ENCODE measurements around the gene MYO7A. TPM values are rescaled to one million over a fixed set of nuclear protein-coding genes. Genes with fewer than 3 reads are reported as not detected.

MYO7A gene
- total and polyA plus RNA-seq, 2 experiments from 2014 or later, result 1.8 to 5.4 TPM

DNA sequence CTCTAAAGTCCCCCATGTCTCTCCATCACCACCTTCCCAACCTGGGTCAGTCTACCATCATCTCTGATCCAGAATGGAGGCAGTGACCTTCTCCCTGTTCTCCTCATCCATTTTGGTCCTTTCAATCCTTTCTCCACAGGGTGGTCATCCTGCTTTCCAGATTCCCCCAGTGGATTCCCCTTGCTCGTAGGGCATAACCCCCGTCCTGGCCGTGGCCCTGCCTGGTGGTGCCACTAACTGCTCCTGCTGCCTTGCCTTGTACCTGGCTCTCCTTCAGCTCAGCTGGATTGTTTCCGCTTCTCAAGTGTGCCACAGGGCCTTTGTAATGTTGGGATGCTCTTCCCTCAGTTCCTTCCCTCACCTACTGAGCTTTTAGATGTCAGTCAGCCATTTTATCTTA, 81.6 kb downstream of the MYO7A start:
- no peaks in the 10 kb centered on the region for H3K9me2 ChIP-seq (ENCODE audit: insufficient read depth)
- DNase-seq (ENCODE audit: low spot score) (no peak), ATAC-seq (no peak)
- H3K36me3 Mint-ChIP-seq (ENCODE audit: low read depth), result no peaks in the 10 kb centered on the region; the same call in 2 of the 3 replicates
- no peaks in the 10 kb centered on the region for H3K36me3 ChIP-seq (ENCODE audit: insufficient read depth)
- no peak overlapping the region for H3K27ac Mint-ChIP-seq
- H3K4me2 ChIP-seq, result no peak overlapping the region
- H3K27ac ChIP-seq (ENCODE audit: low read depth), result no peak overlapping the region
- H3K9me3 Mint-ChIP-seq, result no peaks in the 10 kb centered on the region; the same call in 1 of the 3 replicates
- no peaks in the 10 kb centered on the region for H4K20me1 ChIP-seq (replicated peaks; ENCODE audit: insufficient read depth)
- no peak overlapping the region for H3K4me3 Mint-ChIP-seq
- no peaks in the 10 kb centered on the region for H3K4me1 ChIP-seq (ENCODE audit: insufficient read depth)
- no peak overlapping the region for H3K4me3 ChIP-seq
- peaks cover 1% of the 10 kb centered on the region; the same call in 1 of the 3 replicates for H3K4me1 Mint-ChIP-seq
- H3K27me3 Mint-ChIP-seq (ENCODE audit: insufficient read depth, low read depth, poor library complexity), result peaks cover 7% of the 10 kb centered on the region
- H3K27me3 ChIP-seq (ENCODE audit: insufficient read depth), result no peaks in the 10 kb centered on the region
- no peak overlapping the region for H2AFZ ChIP-seq
- H3F3A ChIP-seq (replicated peaks; ENCODE audit: low read depth), result no peaks in the 10 kb centered on the region
- TF ChIP-seq, protein P1, sequence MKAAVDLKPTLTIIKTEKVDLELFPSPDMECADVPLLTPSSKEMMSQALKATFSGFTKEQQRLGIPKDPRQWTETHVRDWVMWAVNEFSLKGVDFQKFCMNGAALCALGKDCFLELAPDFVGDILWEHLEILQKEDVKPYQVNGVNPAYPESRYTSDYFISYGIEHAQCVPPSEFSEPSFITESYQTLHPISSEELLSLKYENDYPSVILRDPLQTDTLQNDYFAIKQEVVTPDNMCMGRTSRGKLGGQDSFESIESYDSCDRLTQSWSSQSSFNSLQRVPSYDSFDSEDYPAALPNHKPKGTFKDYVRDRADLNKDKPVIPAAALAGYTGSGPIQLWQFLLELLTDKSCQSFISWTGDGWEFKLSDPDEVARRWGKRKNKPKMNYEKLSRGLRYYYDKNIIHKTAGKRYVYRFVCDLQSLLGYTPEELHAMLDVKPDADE (IDR thresholded peaks at IDR 0.05), result no peak
- TF ChIP-seq EZH2 (IDR thresholded peaks at IDR 0.05; ENCODE audit: low read depth, unreplicated experiment) (no peak), POLR2AphosphoS5 (IDR thresholded peaks at IDR 0.05; ENCODE audit: low read depth) (no peak), ZNF331 (CRISPR knock-in tag; IDR thresholded peaks at IDR 0.05; ENCODE audit: low read depth) (no peak), ZNF114 (CRISPR knock-in tag; IDR thresholded peaks at IDR 0.05) (no peak), STAT1 (IDR thresholded peaks at IDR 0.05; ENCODE audit: unreplicated experiment) (no peak), CREB1 (CRISPR knock-in tag; IDR thresholded peaks at IDR 0.05; ENCODE audit: low read depth) (no peak), CTCF (conservative IDR thresholded peaks at IDR 0.05; ENCODE audit: low read depth in 2 of 2) (no peak), EZH2phosphoT487 (IDR thresholded peaks at IDR 0.05; ENCODE audit: unreplicated experiment) (no peak), NANOG (IDR thresholded peaks at IDR 0.05; ENCODE audit: borderline replicate concordance) (no peak), ZNF462 (CRISPR knock-in tag; IDR thresholded peaks at IDR 0.05) (no peak)
- TF ChIP-seq, protein P2, sequence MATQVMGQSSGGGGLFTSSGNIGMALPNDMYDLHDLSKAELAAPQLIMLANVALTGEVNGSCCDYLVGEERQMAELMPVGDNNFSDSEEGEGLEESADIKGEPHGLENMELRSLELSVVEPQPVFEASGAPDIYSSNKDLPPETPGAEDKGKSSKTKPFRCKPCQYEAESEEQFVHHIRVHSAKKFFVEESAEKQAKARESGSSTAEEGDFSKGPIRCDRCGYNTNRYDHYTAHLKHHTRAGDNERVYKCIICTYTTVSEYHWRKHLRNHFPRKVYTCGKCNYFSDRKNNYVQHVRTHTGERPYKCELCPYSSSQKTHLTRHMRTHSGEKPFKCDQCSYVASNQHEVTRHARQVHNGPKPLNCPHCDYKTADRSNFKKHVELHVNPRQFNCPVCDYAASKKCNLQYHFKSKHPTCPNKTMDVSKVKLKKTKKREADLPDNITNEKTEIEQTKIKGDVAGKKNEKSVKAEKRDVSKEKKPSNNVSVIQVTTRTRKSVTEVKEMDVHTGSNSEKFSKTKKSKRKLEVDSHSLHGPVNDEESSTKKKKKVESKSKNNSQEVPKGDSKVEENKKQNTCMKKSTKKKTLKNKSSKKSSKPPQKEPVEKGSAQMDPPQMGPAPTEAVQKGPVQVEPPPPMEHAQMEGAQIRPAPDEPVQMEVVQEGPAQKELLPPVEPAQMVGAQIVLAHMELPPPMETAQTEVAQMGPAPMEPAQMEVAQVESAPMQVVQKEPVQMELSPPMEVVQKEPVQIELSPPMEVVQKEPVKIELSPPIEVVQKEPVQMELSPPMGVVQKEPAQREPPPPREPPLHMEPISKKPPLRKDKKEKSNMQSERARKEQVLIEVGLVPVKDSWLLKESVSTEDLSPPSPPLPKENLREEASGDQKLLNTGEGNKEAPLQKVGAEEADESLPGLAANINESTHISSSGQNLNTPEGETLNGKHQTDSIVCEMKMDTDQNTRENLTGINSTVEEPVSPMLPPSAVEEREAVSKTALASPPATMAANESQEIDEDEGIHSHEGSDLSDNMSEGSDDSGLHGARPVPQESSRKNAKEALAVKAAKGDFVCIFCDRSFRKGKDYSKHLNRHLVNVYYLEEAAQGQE (IDR thresholded peaks at IDR 0.05; ENCODE audit: unreplicated experiment), result no peak
- H3K79me2 ChIP-seq (replicated peaks; ENCODE audit: insufficient read depth), result no peaks in the 10 kb centered on the region
